DMS53 (cell line): ENCODE measurements around the gene MAPK14.
"Not testable (repeated sequence)": the region's sequence is repeated elsewhere in the genome, so short reads cannot be mapped to it uniquely, and the experiment has no call there.

Experiments
- DNase-seq: peaks from one replicate; lab custom pipeline; 2025; lab: John Stamatoyannopoulos, UW

MAPK14 gene

DNA sequence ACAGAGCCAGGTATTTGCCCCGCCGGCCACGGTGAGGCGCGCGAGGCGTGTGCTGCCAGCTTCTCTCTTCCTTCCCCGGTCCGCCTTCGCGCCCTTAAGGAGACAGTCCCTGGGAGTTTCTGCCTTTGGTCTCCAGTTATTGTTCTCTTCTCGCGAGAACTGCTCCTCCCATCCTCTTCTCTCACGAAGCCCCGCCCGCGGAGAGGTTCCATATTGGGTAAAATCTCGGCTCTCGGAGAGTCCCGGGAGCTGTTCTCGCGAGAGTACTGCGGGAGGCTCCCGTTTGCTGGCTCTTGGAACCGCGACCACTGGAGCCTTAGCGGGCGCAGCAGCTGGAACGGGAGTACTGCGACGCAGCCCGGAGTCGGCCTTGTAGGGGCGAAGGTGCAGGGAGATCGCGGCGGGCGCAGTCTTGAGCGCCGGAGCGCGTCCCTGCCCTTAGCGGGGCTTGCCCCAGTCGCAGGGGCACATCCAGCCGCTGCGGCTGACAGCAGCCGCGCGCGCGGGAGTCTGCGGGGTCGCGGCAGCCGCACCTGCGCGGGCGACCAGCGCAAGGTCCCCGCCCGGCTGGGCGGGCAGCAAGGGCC lies at the start of gene MAPK14:
MAPK14 (plus strand) TSS at position 308 of the 587 bp plus-strand sequence. CDS start 350 bp downstream, outside the sequence.
- peak; percentile 100 for DNase-seq

DNA sequence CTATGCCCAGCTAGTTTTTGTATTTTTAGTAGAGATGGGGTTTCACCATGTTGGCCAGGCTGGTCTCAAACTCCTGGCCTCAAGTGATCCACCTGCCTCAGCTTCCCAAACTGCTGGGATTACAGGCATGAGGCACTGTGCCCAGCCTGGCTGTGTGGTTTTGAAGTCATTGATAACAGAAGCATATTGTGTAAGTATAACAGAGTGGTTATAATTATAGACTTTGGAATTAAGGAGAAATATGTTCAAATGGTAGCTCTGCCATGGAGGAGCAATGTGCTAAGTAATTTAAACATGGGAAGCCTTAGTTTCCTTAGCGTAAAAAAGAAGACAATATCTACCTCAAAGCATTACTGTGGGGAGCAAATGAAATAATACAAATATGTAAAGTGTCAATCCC lies 47.5 kb upstream of the MAPK14 start:
- not testable (repeated sequence) for DNase-seq

DNA sequence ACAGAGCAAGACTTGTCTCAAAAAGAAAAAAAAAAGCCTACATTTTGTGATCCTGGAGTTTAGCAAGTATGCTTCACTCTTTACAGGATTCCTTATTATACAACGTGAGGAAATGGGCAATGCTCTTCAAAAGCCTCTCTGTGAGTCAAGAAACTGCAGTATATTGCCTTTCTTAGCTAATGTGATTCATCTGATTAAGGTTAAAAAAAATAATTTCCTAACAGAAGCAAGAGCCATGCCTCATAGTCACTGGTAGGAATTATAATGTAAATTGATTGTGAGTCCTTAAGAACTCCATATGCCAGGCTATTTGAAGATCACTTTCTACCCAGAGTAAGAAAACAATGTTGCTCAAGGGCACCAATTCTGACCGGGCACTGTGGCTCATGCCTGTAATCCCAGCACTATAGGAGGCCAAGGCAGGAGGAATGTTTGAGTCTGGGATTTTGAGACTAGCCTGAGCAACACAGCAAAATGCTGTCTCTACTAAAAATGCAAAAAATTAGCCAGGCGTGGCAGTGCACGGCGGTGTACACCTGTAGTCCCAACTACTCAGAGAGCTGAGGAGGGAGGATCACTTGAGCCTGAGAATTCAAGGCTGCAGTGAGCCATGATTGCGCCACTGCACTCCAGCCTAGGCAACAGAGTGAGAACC lies 46.5 kb upstream of the MAPK14 start:
- no peak for DNase-seq

DNA sequence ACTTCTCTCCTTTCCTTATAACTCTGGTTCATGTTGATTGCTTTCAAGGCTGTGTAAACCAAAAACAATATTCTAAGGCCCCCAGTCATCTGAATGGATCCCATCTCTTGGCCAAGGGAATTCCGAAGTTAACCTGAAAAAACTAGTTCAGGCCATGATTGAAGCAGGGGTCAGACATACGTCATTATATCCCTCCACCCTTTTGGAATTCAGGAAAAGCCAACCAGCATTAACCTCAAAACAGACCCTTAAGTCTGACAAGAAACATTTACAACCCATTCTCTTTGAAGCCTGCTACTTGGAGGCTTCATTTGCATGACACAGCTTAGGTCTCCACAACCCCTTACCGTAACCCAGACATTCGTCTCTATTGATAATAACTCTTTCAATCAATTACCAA lies 42.9 kb upstream of the MAPK14 start:
- DNase-seq = no peak

DNA sequence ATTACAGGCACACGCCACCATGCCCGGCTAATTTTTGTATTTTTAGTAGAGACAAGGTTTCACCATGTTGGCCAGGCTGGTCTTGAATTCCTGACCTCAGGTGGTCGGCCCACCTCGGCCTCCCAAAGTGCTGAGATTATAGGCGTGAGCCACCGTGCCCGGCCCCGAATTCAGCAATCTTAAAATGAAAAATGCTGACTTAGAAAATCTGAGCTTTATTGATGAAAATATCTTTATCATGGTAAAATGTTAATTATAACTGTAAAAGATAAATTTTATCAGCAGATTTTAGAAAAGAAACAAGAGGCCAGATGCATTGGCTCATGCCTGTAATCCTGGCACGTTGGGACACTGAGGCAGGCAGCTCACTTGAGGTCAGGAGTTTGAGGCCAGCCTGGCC lies 39.6 kb upstream of the MAPK14 start:
- not testable (repeated sequence) for DNase-seq

DNA sequence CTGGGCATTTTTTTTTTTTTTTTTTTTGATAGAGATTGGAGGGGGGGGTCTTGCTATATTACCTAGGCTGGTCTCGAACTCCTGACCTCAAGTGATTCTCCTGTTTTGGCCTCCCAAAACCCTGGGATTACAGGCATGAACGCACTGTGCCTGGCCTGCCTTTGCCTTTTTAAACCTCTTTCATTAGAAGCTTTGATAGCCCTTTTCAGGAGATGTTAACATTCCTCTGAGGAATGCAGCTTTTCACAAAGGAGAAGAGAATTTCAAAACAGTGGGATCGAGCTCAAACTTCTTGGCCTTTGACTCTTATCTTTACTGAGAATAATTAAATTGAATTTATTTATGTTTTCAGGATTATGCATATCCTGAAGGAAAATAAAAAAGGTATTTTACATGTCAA lies 34.5 kb upstream of the MAPK14 start:
- DNase-seq = no peak

DNA sequence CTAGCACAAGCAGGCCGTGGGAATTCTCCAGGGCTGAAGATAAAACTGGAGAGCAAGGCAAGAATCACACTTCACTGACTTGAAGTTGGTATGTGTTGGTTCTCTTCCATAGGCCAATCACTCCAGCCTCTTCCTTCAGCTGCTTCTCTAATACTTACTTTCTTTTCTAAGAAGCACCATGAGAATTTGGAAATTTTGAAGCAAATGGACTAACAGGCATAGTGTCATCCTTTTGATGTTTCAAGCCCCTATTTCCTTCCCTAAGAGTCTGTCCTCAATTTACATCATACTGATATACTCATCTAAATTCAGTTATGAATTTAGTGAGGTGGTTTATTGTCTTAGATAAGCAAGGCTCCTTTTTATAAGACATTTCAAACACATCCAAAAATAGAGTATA lies 27.2 kb upstream of the MAPK14 start:
- no peak for DNase-seq

DNA sequence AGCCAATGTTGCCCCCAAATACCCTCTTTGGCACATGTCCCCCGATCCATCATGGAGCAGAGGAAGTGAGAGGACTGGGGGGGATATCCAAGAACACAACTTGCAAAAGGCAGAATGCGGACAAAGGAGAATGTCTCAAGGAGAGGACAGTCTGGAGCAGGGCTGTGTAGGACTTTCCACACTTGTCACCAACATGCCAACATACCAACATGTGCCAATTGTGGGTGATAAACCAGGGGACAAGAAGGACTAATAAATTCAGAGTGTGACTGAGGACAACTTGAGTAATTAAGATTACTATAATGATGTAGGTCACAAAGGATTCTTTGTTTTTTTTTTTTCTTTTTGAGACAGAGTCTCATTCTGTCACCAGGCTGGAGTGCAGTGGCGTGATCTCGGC lies 11.9 kb upstream of the MAPK14 start:
- DNase-seq = no peak

DNA sequence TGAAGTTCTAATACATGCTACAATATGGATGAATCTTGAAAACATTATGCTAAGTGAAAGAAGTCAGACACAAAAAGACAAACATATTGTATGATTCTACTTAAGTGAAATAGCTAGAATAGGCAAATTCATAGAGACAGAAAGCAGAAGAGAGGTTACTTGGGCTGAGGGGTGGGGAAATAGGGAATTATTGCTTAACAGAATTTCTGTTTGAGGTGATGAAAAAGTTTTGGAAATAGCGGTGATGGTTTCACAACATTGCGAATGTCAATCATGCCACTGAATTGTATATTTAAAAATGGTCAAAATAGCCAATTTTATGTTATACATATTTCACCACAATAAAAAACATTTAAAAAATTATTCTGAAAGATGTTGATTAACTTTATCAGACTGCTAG lies 9.3 kb upstream of the MAPK14 start:
- DNase-seq = no peak

DNA sequence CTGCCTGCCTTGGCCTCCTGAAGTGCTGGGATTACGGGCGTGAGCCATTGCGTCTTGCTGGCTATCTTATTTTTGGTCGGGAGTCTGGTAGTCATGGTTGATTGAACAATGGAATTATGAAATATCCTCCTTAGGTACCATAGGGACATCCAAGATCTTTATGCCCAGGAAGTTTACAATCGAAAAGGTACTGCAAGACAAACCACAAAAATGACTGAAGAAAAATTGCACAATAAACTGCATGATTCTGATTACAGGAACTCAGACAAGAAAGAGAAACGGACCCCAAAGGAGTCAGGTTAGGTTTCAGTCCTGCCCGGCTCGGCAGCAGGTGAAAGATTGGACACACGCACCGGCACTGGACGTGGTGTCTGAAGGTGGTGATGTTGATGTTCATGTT lies 8.4 kb upstream of the MAPK14 start:
- no peak for DNase-seq

DNA sequence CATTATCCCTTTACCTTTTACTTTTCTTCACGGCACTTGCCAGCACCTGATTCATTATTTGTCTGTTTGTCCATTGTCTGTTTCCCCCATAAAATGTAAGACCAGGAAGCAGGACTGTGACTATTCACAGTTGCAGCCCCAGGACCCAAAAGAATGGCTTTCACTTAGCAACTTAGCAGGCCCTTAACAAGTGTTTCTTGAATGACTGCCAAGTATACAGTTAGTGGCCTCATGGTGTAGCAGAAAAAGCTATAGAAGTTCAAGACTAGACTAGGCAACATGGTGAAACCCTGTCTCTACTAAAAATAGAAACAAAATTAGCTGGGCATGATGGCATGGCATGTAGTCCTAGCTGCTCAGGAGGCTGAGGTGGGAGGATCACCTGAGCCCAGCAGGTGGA lies 7.5 kb upstream of the MAPK14 start:
- DNase-seq = no peak

DNA sequence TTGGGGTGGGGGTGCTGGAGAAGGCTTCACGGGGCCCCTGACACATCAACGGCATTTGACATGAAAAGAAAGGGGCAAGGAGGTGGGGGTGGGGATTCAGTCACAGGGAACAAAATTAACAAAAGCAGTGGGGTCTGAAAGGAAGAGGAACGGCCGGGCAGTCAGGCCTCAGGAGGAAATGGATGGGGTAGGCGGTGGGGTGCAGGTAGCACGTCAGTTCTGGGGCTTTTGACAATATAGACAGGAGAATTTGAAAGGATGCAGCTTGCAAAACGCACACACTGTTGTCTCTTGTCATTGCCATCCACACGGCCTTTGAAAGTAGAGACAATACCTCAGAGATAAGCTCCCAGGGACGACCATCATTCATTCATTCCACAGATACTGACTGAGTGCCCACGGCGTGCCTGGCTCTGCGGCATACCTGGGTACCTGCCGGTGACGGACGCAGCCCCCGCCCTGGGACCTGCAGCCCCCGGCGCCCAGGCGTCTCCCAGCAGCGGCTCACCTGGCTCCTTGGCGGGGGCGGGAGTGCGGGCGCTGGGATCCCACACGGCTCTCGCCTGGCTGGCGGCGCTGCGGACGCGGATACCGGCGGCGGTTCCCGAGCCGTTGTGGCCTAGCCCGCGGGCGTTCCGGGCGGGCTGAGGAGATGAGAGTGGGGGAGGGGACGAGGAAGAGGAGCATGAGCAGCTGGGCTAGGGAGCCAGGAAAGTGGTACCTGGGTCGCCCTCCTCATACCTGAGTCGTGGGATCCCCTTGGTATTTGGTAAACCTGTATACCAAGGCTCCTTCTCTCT lies 3.4 kb upstream of the MAPK14 start, which contains the start of gene SLC26A8:
SLC26A8 (minus strand) TSS at position 646 of the 800 bp plus-strand sequence. CDS start 4,934 bp downstream, outside the sequence.
- peak; percentile 11 for DNase-seq

DNA sequence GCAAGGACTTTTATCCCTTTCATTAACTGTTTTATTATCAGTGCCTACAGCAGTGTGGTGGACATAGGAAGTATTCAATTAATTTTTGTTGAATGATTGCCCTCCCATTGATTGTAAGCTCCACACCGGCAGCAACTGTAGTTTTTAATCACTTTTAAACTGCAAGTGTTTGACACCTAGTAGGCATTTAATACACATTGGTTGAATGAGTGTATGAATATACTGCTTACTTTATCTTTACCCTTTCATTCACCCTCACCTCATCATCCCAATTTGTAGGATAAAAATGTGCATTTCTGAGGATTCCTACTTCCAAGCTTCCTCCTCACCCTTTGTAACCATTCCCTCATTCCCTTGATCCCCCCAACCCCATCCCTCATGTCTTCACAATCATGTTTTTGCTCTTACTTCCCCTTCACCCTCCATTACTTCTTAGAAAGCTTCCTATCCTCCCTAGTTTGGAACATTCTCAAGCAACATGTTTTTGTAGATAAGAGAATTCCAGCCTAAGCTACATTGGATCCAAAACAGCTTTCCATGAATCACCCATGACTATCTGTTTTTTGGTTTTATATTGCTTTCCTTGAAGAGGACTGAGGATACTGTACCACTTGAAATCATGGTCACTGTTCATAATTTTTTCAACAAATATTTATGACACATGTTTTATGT lies 2.2 kb upstream of the MAPK14 start:
- DNase-seq = no peak

DNA sequence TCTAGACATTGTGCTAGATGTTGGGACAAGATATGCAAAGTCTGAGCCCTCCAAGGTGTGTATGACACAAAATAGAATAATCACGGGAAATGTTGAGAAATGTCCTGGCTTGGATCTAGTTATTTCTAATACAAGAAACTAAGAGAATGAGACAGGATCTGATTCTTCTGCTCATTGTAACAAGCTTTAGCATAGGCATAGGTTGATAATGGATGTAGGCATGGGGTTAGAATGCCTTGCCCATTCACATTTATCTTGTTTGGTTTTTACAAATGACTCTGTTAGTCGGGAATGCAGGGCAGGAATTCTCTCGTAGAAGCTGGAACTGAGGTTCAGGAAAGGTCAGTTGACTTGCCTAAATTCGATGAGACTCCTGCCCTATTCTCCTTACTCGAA lies 1.7 kb upstream of the MAPK14 start:
- DNase-seq = no peak

DNA sequence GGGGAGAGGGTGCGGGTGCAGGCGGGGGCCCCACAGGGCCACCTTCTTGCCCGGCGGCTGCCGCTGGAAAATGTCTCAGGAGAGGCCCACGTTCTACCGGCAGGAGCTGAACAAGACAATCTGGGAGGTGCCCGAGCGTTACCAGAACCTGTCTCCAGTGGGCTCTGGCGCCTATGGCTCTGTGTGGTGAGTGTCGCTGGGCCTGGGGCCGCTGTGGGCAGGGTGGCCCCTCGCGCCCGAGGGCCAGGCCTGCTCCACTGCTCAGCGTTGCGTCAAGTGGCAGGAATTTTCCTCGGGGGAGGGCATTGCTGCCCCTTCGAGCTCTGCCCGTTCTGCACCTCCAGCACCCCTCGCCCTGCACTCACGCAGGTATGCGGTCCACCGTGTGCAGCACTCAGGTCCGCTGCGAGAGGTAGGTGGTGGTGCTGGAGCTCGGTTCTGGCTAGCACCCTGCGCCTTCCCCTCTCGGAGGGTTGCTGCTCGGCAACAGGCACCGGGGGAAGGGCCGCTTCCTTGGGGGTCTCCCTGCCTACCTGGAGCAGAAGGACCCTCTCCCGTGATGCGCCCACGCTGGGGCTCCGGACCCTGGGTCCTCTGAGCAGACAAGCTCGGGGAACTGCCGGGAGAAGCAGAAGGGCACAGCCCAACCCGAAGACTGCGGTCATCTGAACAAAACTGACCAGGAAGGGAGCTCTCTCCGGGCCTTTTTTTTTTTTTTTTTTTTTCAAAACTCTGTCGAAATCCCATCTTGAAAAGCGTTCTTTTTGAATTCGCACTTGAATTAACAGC lies 674 bp downstream of the MAPK14 start:
- DNase-seq = peak; percentile 74

DNA sequence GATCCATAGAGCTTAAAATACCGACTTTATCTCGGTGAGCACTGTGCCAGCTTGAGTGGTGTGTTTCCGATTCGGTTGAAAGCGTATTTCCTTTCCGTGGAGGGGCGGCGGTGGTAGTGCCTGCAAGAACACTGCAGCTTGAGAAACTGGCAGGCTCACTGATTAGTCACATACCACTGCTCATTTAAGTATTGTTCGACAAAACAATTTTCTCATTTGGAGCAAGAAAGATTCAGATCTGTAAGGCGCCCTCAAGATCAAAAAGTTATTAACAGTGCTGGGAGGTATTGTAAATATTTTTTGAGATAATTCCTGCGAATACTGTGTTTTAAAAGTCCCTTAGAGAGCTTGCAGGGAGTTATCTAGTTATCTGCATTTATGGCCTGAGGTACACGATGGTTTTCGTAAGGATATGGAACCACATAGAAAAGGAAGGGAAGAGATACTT lies 1.3 kb downstream of the MAPK14 start:
- peak; percentile 62 for DNase-seq

DNA sequence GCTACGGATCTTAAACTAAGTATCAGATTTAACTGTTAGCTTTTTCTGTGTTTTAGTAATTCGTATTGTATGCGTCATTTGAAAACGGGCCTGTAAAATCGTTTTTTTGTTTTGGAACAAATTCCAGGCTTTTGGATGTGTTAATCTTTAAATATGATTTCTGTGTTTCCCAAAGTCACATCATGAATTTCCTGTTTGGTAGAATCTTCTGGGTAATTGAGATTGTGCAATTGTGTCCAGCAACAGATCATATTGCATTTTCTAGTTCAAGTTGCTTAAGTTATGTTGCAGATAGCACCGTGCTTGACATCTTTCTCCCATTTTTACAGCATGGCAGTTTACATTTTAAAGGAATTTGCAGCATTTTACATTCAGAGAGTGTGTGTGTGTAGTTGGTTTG lies 1.9 kb downstream of the MAPK14 start:
- peak; percentile 19 for DNase-seq

DNA sequence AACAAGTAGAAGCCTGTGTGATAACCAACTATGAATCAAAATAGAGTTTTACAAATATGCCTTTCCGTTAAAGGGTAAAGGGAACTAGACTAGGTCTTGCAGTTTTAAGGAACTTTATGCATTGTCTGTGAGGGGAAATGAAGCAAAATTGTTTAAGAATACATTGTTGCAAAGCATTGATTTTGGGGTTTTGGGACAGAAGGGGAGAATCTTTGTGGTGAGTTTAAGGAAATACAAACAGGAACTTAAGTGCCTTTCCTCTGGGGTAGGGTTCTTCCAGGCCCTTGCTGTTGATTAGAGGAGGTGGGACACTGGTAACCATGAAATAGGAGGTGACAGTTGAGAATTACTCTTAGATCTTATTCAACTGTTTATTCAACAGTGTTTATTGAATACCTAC lies 4.7 kb downstream of the MAPK14 start:
- DNase-seq = no peak

DNA sequence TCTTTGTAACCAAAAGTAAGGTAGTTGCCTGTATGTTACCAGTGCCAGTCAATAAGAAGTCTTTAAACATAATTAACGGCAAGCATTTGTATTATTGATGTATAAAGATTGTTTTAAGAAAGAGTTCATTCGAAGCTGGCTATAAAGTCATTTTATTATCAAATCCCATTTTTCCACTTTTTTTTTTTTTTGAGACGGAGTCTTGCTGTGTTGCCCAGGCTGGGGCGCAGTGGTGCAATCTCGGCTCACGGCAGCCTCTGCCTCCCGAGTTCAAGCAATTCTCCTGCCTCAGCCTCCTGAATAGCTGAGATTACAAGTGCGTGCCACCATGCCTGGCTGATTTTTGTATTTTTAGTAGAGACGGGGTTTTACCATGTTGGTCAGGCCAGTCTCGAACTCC lies 5.5 kb downstream of the MAPK14 start:
- not testable (repeated sequence) for DNase-seq

DNA sequence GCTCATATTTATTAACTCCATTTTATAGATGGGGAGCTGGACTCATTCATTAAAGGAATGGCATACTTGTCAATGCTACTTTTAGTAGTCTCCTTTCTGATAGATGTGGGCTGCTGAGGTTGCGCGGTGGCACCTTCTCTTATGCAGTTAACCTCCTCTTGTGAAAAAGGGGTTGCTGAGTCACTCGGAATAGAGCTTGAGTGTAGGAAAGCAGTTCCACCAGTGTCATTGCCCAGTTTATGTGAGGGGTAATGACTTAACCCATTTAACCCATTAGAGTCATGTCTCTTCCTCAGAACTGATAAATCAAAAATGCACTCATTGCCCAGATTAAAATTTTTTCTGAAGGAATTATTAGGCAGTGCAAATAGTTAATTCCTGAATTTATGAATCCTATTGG lies 6.3 kb downstream of the MAPK14 start:
- DNase-seq = no peak

DNA sequence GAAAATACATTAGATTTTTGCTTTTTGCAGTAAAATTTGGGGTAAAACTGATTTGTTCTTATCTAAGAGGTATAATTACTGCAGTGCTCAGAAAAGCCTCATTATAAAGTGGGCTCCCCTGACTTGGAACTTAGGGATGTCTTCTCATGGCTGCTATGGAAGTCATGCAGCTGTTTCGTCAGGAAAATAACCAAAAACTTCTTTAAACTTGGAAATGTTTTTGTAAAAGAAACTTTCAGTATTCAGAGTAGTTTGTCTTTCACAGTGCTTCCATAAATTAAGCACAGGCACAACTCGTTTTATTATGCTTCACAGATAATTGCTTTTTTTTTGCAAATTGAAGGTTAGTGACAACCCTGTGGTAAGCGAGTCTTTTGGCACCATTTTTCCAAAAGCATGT lies 6.8 kb downstream of the MAPK14 start:
- DNase-seq = no peak

DNA sequence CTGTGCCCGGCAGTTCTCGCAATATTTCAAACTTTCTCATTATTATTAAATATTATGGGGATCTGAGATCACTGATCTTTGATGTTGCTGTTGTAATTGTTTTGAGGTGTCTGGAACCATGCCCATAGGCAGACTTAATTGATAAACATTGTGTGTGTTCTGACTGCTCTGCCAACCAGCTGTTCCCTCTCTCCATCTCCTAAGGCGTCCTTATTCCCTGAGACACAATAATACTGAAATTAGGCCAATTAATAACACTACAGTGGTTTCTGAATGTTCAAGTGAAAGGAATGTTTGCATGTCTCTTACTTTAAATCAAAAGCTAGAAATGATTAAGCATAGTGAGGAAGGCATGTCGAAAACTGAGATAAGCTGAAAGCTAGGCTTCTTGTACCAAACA lies 7.6 kb downstream of the MAPK14 start:
- DNase-seq = no peak
